Muscle layer of duodenum (tissue), 2 donors: ENCODE data around the gene TRIP10.
"Not testable (repeated sequence)": the region's sequence is repeated elsewhere in the genome, so short reads cannot be mapped to it uniquely, and the experiment has no call there.

Experiments
- H3K27ac ChIP-seq: one replicate; pipeline ENCODE4 v1.7.0; 2013; ENCODE audit warnings: mild to moderate bottlenecking, low read length
- H3K27me3 ChIP-seq: one replicate; pipeline ENCODE4 v1.7.0; 2013; ENCODE audit warnings: low read depth, mild to moderate bottlenecking, control low read depth, low read length
- H3K36me3 ChIP-seq, 2 donors: one replicate each; pipeline ENCODE4 v1.7.0; 2013; ENCODE audit warnings: low read length in 2 of 2, control low read depth in 1 of 2, mild to moderate bottlenecking in 1 of 2; ENCODE audit not compliant: insufficient read depth in 2 of 2, control insufficient read depth in 1 of 2
- H3K4me1 ChIP-seq, 2 donors: one replicate each; pipeline ENCODE4 v1.7.0; 2013; ENCODE audit warnings: low read length in 2 of 2, mild to moderate bottlenecking in 2 of 2, control low read depth in 1 of 2, moderate library complexity in 1 of 2; ENCODE audit not compliant: insufficient read depth in 2 of 2, control insufficient read depth in 1 of 2
- H3K4me3 ChIP-seq, 2 donors: one replicate each; pipeline ENCODE4 v1.7.0; 2013; ENCODE audit warnings: low read length in 2 of 2, low read depth in 1 of 2, mild to moderate bottlenecking in 1 of 2
- H3K9me3 ChIP-seq, 2 donors: one replicate each; pipeline ENCODE4 v1.7.0; 2013; ENCODE audit warnings: low read length in 2 of 2, control low read depth in 1 of 2, mild to moderate bottlenecking in 1 of 2; ENCODE audit not compliant: control insufficient read depth in 1 of 2
- donor health status: healthy.

Gene TRIP10

DNA sequence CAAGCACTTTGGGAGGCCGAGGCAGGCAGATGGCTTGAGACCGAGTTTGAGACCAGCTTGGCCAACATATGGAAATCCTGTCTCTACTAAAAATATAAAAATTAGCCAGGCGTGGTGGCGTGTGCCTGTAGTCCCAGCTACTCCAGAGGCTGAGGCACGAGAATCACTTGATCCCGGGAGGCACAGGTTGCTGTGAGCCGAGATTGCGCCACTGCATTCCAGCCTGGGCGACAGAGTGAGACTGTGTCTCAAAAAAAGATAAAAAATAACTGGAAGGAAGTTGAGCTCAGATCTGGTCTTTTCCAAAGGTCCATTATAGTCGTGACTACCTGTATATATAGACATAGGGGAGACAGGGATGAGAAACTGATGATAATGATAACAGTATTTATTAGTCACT is 9.1 kb downstream of the TRIP10 start:
- not testable (repeated sequence) for H3K4me3 ChIP-seq, H3K27me3 ChIP-seq, H3K9me3 ChIP-seq, H3K27ac ChIP-seq
- Histone ChIP-seq H3K36me3 (peaks cover 28 to 53% of the 10 kb centered on the region in 2 donors), H3K4me1 (peaks cover 6 to 33% of the 10 kb centered on the region in 2 donors)

GRCh38 chr19:6750062-6750461 is 10.6 kb downstream of the TRIP10 start:
- H3K36me3 ChIP-seq = peaks cover 23 to 48% of the 10 kb centered on the region in 2 donors
- H3K4me3 ChIP-seq = no peak overlapping the region
- peaks cover 6 to 21% of the 10 kb centered on the region in 2 donors for H3K4me1 ChIP-seq
- no peaks in the 10 kb centered on the region for H3K9me3 ChIP-seq
- no peak overlapping the region for H3K27ac ChIP-seq
- H3K27me3 ChIP-seq = no peaks in the 10 kb centered on the region

DNA sequence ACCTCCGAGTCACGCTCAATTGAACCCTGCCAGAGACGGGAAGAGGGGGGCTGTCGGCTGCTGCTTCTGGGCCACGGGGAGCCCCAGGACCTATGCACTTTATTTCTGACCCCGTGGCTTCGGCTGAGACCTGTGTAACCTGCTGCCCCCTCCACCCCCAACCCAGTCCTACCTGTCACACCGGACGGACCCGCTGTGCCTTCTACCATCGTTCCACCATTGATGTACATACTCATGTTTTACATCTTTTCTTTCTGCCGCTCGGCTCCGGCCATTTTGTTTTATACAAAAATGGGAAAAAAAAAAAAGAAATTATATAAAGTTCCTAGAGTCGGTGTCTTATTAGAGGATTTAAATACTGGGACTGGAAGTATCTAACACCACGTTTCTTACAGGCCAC is 11.7 kb downstream of the TRIP10 start:
- Histone ChIP-seq H3K27ac (no peak overlapping the region), H3K27me3 (no peaks in the 10 kb centered on the region), H3K9me3 (no peaks in the 10 kb centered on the region), H3K4me3 (no peak overlapping the region), H3K36me3 (peaks cover 17 to 45% of the 10 kb centered on the region in 2 donors), H3K4me1 (peaks cover 0 to 14% of the 10 kb centered on the region in 2 donors)

DNA sequence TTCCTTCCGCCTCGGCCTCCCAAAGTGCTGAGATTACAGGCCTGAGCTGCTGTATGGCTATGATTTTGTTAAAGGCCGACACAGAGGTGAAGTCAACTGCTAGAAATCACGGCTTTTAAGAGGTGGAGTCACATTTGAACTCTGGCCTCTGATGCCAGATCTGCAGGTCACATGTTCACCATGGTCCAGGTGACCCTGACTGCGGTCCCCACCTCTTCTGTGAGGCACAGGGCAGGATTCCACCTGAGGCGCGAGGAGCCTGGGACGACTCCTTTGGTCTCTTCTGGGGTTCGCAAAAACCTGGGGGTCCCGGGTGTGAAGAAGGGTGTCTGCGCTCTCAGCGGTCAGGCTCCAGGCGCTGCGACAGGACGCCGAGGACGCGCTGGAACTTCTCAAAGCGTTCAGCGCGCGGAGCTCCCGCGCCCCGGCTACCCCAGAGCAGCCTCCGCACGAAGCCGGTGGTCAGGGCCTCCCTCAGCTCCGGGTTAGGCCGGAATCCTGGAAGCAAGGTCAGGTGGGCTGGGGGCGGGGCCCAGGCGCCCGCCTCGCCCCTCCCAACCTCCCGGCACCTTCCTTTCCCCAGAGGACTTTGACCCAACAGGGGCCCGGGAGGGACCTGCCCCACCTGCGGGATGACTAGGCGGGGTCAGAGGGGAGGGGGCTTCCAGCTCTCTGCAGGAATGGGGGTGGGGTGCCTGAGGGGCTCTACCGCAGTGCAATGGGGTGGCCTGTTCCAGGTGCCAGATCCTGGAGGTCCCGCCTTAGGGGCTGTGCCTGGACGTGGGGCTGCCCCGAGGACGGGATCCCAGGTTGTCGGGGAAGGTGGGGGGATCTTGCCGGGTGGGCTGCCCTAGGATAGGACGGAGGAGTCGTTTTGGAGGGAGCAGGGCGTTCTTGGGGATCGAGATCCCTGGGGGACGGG is 13.0 kb downstream of the TRIP10 start:
- no peaks in the 10 kb centered on the region for H3K9me3 ChIP-seq

DNA sequence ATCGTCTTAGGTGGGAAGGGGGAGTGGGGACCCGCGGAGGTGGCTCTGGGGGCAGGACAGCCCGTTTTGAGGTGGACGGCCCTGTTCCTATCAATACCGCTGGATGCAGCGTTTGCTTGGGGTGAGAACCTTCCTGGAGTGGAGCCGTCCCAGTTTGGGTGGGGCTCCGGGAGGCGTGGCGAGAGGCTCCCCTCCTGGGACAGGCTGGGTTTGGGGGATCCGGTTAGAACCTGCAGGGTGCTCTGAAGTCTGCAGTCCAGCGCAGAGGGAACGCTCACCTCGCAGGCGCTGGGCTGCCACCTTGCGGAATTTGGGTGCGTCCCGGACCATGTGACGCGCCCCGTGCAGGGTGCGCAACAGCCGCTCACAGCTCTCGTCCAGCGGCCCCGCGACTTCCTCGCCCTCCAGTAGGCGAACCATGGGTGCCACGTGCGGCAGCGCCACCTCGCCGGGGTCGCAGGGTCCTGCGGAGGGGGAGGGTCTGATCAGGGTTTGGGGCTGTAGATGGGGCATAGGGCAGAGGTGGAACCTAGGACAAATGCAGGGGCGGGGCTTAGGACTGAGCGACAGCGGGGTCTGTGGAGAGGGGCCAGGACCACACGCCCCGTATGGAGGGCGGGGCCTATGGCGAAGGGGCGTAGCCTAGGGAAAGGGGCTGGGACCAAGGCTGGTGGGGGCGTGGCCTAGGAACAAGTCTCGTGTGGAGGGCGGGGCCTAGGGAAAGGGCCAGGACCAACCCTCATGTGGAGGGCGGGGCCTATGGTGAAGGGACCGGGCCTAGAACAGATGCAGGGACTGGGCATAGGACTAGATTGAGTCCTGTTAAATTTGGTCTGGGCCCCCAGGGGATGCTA is 13.9 kb downstream of the TRIP10 start:
- H3K4me1 ChIP-seq = peaks cover 0 to 14% of the 10 kb centered on the region in 2 donors
- H3K27ac ChIP-seq = peak overlapping the region; percentile 75
- H3K9me3 ChIP-seq = no peaks in the 10 kb centered on the region
- peaks cover 4 to 26% of the 10 kb centered on the region in 2 donors for H3K36me3 ChIP-seq
- H3K27me3 ChIP-seq = no peaks in the 10 kb centered on the region
- H3K4me3 ChIP-seq = peak overlapping the region; percentile 37 to 59

More for the DNA sequence above, 13.0 kb downstream of the TRIP10 start:
- peaks cover 10 to 34% of the 10 kb centered on the region in 2 donors for H3K36me3 ChIP-seq
- H3K4me3 ChIP-seq = peak overlapping the region; percentile 37 to 59
- peak overlapping the region; percentile 75 for H3K27ac ChIP-seq
- H3K4me1 ChIP-seq = peaks cover 0 to 14% of the 10 kb centered on the region in 2 donors
- no peaks in the 10 kb centered on the region for H3K27me3 ChIP-seq

DNA sequence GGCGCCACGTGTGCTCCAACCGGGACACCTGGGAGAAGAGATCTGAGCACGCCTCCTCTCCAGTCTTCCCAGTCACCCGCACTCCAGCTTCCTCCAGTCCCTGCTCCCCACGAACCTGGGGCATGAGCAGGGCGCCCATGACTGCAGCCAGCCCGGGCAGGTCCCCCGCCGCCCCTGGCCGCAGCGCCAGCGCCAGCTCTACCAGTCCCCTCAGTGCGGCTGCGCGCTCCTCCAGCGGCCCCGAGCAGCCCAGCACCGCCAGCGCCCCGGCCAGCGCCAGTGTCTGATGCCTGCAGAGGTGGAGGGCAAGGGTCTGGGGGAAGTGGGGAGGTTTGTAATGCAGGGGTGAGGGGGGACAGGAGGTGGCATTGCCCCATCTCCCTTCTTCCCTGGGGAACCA is 14.7 kb downstream of the TRIP10 start:
- no peaks in the 10 kb centered on the region for H3K27me3 ChIP-seq
- peak overlapping the region in 1 of 2 donors; percentile 59 for H3K4me3 ChIP-seq
- no peaks in the 10 kb centered on the region for H3K9me3 ChIP-seq
- H3K27ac ChIP-seq = no peak overlapping the region
- H3K4me1 ChIP-seq = peaks cover 0 to 14% of the 10 kb centered on the region in 2 donors
- peaks cover 3 to 22% of the 10 kb centered on the region in 2 donors for H3K36me3 ChIP-seq

DNA sequence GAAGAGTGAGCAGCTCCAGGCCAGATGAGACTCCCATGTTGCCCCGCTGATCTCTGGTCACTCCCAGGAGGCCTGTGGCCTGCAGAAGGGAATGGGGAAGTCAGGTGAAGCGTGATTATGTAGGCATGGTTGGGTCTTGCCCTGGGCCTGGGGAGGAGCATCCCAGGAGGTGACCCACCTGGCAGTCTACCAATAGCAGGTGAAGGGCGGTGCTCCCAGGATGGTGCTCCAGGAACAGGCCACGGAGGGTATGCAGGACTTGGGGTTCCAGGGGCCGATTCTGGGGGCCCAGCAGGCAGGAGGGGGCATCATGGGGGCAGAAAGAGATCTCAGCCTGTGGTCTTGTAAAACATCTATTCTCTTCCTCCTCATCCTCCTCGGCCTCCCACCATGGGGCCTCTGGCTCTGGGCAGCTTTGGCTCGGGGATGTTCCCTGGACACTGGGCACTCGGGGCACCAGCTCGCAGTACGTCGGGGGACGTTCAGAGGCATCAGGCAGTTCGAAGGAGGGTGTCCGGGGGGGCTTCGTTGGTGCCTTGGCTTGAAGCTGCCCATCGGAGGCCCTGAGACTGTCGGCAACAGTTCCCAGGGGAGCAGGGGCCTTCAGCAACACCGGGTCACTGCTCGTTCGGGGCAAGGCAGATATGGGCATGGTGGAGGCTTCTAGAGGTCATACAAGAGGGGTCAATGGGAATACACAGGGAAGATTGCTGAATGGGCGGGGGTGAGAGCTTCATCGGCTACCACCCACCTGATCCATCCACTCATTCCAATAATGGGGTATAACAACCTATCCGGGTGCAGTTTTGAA is 15.4 kb downstream of the TRIP10 start:
- no peaks in the 10 kb centered on the region for H3K9me3 ChIP-seq
- peaks cover 0 to 14% of the 10 kb centered on the region in 2 donors for H3K4me1 ChIP-seq
- peaks cover 0 to 15% of the 10 kb centered on the region in 2 donors for H3K36me3 ChIP-seq
- H3K4me3 ChIP-seq = no peak overlapping the region
- H3K27ac ChIP-seq = no peak overlapping the region
- no peaks in the 10 kb centered on the region for H3K27me3 ChIP-seq

GRCh38 chr19:6760606-6761005 is 21.1 kb downstream of the TRIP10 start:
- H3K9me3 ChIP-seq = peaks cover 0 to 2% of the 10 kb centered on the region in 2 donors
- no peaks in the 10 kb centered on the region for H3K27me3 ChIP-seq
- no peak overlapping the region for H3K4me3 ChIP-seq
- H3K27ac ChIP-seq = no peak overlapping the region
- H3K4me1 ChIP-seq = no peaks in the 10 kb centered on the region
- no peaks in the 10 kb centered on the region for H3K36me3 ChIP-seq

DNA sequence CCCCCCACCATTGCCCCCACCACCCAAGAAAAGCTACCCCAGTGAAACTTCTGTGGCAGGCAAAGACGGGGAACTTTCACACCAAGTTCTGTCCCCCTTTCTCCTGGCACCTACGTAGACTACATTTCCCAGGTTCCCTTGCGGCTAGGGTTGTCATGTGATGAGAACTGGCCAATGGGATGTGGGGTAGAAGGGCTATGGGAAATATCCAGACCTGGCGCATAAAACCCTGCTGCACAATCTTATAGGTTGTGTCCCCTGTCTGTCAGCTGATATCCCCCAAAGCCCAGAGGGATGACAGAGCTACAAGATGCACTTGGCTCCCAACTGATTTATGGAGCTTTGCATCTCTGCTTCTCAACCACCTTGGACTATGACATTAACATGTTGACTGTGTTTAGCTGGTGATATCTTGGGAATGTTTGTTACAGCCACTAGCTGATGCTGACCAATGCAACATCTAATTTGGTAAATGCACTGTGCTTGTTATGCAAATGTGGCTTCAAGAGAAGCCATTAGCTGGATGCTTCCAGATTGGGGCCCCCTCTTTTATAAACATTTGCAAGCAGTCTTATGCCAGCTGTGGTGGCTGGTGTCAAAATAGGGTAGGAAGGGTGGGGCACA is 21.7 kb downstream of the TRIP10 start:
- Histone ChIP-seq H3K36me3 (no peaks in the 10 kb centered on the region), H3K27ac (no peak overlapping the region)

GRCh38 chr19:6762253-6762797 is 22.8 kb downstream of the TRIP10 start:
- H3K27me3 ChIP-seq, H3K27ac ChIP-seq, H3K36me3 ChIP-seq, H3K9me3 ChIP-seq, H3K4me3 ChIP-seq: not testable (repeated sequence)
- H3K4me1 ChIP-seq = peaks cover 0 to 12% of the 10 kb centered on the region in 2 donors

More for the DNA sequence above, 21.7 kb downstream of the TRIP10 start:
- Histone ChIP-seq H3K4me1 (peaks cover 0 to 2% of the 10 kb centered on the region in 2 donors), H3K27me3 (no peaks in the 10 kb centered on the region), H3K4me3 (no peak overlapping the region), H3K9me3 (peaks cover 0 to 2% of the 10 kb centered on the region in 2 donors)
